H1 (cell line): ENCODE measurements around the gene ALAS1. TPM values are rescaled to one million over a fixed set of nuclear protein-coding genes. Genes with fewer than 3 reads are reported as not detected.

Source experiments
- CTCF ChIA-PET: fragments of 300-600 bp; sonication (Branson Sonifier 250); formaldehyde crosslinking; loops from one replicate; lab custom pipeline; 2021; ENCODE audit not compliant: partially characterized antibody; lab: Charles Lee
- POLR2A ChIA-PET: fragments of 300-600 bp; sonication (Branson Sonifier 250); formaldehyde crosslinking; loops from one replicate; lab custom pipeline; 2021; ENCODE audit warnings: inconsistent platforms; ENCODE audit not compliant: partially characterized antibody; lab: Charles Lee
- DNase-seq, 2 experiments: peaks; one replicate each; pipeline versions ENCODE4 v3.0.0 to v3.0.0-alpha.2; 2010 to 2022; ENCODE audit warnings: low spot score in 2 of 2, low read depth in 1 of 2, mixed read lengths in 1 of 2
- FAIRE-seq: peaks from 2 replicates; lab custom pipeline; 2011; peaks lifted over from hg19 to GRCh38; lab: Jason Lieb, UNC
- H2AFZ ChIP-seq: 2 replicates; pipeline ENCODE4 v1.8.1; 2012; ENCODE audit warnings: low read length, inconsistent platforms
- H2AK5ac ChIP-seq: 2 replicates; pipeline ENCODE4 v1.6.1; 2013; ENCODE audit warnings: low read depth, low read length
- H2BK120ac ChIP-seq: replicated peaks from 2 replicates; pipeline ENCODE3; 2013; ENCODE audit warnings: low read depth, low read length, inconsistent platforms
- H2BK12ac ChIP-seq: 2 replicates; pipeline ENCODE4 v1.6.1; 2013; ENCODE audit warnings: low read depth, low read length
- H2BK15ac ChIP-seq: 2 replicates; pipeline ENCODE4 v1.6.1; 2013; ENCODE audit warnings: low read length
- H2BK20ac ChIP-seq: 2 replicates; pipeline ENCODE4 v1.6.1; 2013; ENCODE audit warnings: low read length
- H2BK5ac ChIP-seq: 2 replicates; pipeline ENCODE4 v1.6.1; 2013; ENCODE audit warnings: low read depth, low read length
- H3K14ac ChIP-seq: 2 replicates; pipeline ENCODE4 v1.6.1; 2013; ENCODE audit warnings: inconsistent platforms; ENCODE audit not compliant: insufficient read length
- H3K18ac ChIP-seq: 2 replicates; pipeline ENCODE4 v1.6.1; 2013; ENCODE audit warnings: low read length; ENCODE audit errors: extremely low read depth
- H3K23ac ChIP-seq: 2 replicates; pipeline ENCODE4 v1.6.1; 2013; ENCODE audit warnings: inconsistent platforms; ENCODE audit not compliant: insufficient read length
- H3K23me2 ChIP-seq: 2 replicates; pipeline ENCODE4 v1.6.1; 2013; ENCODE audit warnings: low read depth, low read length
- H3K27ac ChIP-seq: 2 replicates; pipeline ENCODE4 v1.6.1; 2011; ENCODE audit warnings: low read depth, low read length, inconsistent platforms
- H3K27me3 ChIP-seq, 4 experiments: replicated peaks in 1 of 4; 1 replicate in 1 of 4; 2 replicates in 3 of 4; pipeline versions ENCODE4 v1.6.1 to v1.8.1; 2011 to 2013; ENCODE audit warnings: low read length in 3 of 4, mild to moderate bottlenecking in 3 of 4, inconsistent platforms in 2 of 4, mixed read lengths in 2 of 4, moderate library complexity in 1 of 4; ENCODE audit not compliant: control insufficient read depth in 3 of 4, insufficient read depth in 3 of 4; ENCODE audit errors: extremely low read depth in 1 of 4
- H3K36me3 ChIP-seq, 4 experiments: 2 replicates each; pipeline versions ENCODE4 v1.6.1 to v1.8.1; 2011 to 2013; ENCODE audit warnings: mild to moderate bottlenecking in 4 of 4, low read length in 3 of 4, moderate library complexity in 2 of 4, control low read depth in 1 of 4, inconsistent platforms in 1 of 4; ENCODE audit not compliant: insufficient read depth in 4 of 4, control insufficient read depth in 2 of 4
- H3K4ac ChIP-seq: replicated peaks from 2 replicates; pipeline ENCODE3; 2013; ENCODE audit warnings: low read length, low read depth, mixed read lengths, inconsistent platforms; ENCODE audit not compliant: insufficient read length
- H3K4me1 ChIP-seq, 4 experiments: replicated peaks in 1 of 4; 1 replicate in 1 of 4; 2 replicates in 3 of 4; pipeline versions ENCODE4 v1.6.1 to v1.8.1; 2011 to 2013; ENCODE audit warnings: low read length in 3 of 4, inconsistent platforms in 2 of 4, mixed read lengths in 1 of 4; ENCODE audit not compliant: insufficient read depth in 4 of 4, control insufficient read depth in 3 of 4
- H3K4me2 ChIP-seq, 2 experiments: 2 replicates each; pipeline versions ENCODE4 v1.6.1 to v1.8.1; 2011 to 2013; ENCODE audit warnings: low read depth in 2 of 2, low read length in 2 of 2, control low read depth in 1 of 2, inconsistent platforms in 1 of 2, mild to moderate bottlenecking in 1 of 2; ENCODE audit not compliant: insufficient read depth in 1 of 2
- H3K4me3 ChIP-seq, 4 experiments: fragments of 200-600, 300-600 bp in 1 of 4; sonication (generic), shearing (Covaris generic), sonication (Bioruptor Twin) in 1 of 4; 2 replicates each; pipeline versions ENCODE4 v1.5.1 to v1.8.1; 2011 to 2016; ENCODE audit warnings: low read length in 4 of 4, low read depth in 3 of 4, control low read depth in 2 of 4, inconsistent platforms in 2 of 4, mild to moderate bottlenecking in 2 of 4, mixed read lengths in 1 of 4, moderate library complexity in 1 of 4; ENCODE audit not compliant: insufficient read depth in 2 of 4; ENCODE audit errors: extremely low read depth in 1 of 4
- H3K56ac ChIP-seq: replicated peaks from 2 replicates; pipeline ENCODE3; 2013; ENCODE audit warnings: low read depth, mild to moderate bottlenecking, mixed read lengths, low read length, inconsistent platforms; ENCODE audit not compliant: insufficient read length
- H3K79me1 ChIP-seq: 2 replicates; pipeline ENCODE4 v1.6.1; 2013; ENCODE audit warnings: low read depth, low read length, control low read depth
- H3K79me2 ChIP-seq, 2 experiments: 2 replicates each; pipeline versions ENCODE4 v1.6.1 to v1.8.1; 2012 to 2013; ENCODE audit warnings: low read length in 2 of 2, mild to moderate bottlenecking in 2 of 2, inconsistent platforms in 1 of 2; ENCODE audit not compliant: insufficient read depth in 2 of 2, control insufficient read depth in 1 of 2
- H3K9ac ChIP-seq, 4 experiments: replicated peaks in 1 of 4; 1 replicate in 1 of 4; 2 replicates in 3 of 4; pipeline versions ENCODE4 v1.6.1 to v1.8.1; 2011 to 2013; ENCODE audit warnings: low read depth in 3 of 4, low read length in 3 of 4, control low read depth in 2 of 4, mild to moderate bottlenecking in 2 of 4, moderate library complexity in 2 of 4, inconsistent platforms in 1 of 4; ENCODE audit errors: extremely low read depth in 1 of 4
- H3K9me3 ChIP-seq, 2 experiments: 2 replicates each; pipeline versions ENCODE4 v1.6.1 to v1.8.1; 2012 to 2013; ENCODE audit warnings: mild to moderate bottlenecking in 2 of 2, moderate library complexity in 2 of 2, control low read depth in 1 of 2, inconsistent platforms in 1 of 2, low read depth in 1 of 2, low read length in 1 of 2, mixed read lengths in 1 of 2; ENCODE audit not compliant: insufficient read depth in 2 of 2
- H4K20me1 ChIP-seq, 2 experiments: replicated peaks in 1 of 2; 2 replicates each; pipeline versions ENCODE3 to v1.8.1; 2011 to 2013; ENCODE audit warnings: inconsistent platforms in 2 of 2, low read length in 2 of 2, mild to moderate bottlenecking in 1 of 2; ENCODE audit not compliant: insufficient read depth in 2 of 2, control insufficient read depth in 1 of 2
- H4K5ac ChIP-seq: 2 replicates; pipeline ENCODE4 v1.6.1; 2013; ENCODE audit warnings: low read length, low read depth, mixed read lengths, inconsistent platforms; ENCODE audit not compliant: insufficient read length
- H4K8ac ChIP-seq: 2 replicates; pipeline ENCODE4 v1.8.0; 2013; ENCODE audit warnings: mild to moderate bottlenecking, moderate library complexity, low read length, inconsistent platforms; ENCODE audit not compliant: insufficient read depth; ENCODE audit errors: extremely low read depth
- H4K91ac ChIP-seq: replicated peaks from 2 replicates; pipeline ENCODE3; 2013; ENCODE audit warnings: low read length, mixed read lengths, inconsistent platforms; ENCODE audit not compliant: insufficient read length
- CHD7 ChIP-seq: fragments of 300-600 bp; sonication (generic); IDR thresholded peaks from 2 replicates; pipeline ENCODE4 v1.7.1; 2012; ENCODE audit warnings: low read length, moderate library complexity, mild to moderate bottlenecking, inconsistent platforms; ENCODE audit not compliant: insufficient replicate concordance
- polyA plus RNA-seq, 7 experiments: library from polyadenylated mRNA; depleted of rRNA in 3 of 7; stranded (reverse) in 5 of 7; unstranded in 2 of 7; fragments of >200 nt in 5 of 7; fragments of 200-250 nt in 2 of 7; gene quantifications; 1 replicate in 5 of 7; 2 replicates in 1 of 7; 4 replicates in 1 of 7; pipeline versions ENCODE4 v1.2.1 to v1.2.3, GENCODE V29; 2011 to 2013; ENCODE audit warnings: missing spikeins in 2 of 7, mixed read lengths in 2 of 7
- total RNA-seq: library from RNA; stranded (reverse); fragmentation: NEBNext Ultra II Directional; extraction: Animal tissue kit (Norgen Biotek cat#: 25700); gene quantifications from 2 replicates; pipeline ENCODE4 v1.2.1, GENCODE V29; 2021

ALAS1 gene
- total and polyA plus RNA-seq, 2 of the 8 experiments (the other 6 are each of a cell fraction or from before 2014, with no cell fraction given), result 45.9 to 84.4 TPM

- Histone ChIP-seq H3K27me3 (no peaks in the 10 kb centered on the region), H2AFZ (no peak overlapping the region), H3K4ac (no peak overlapping the region), H2BK12ac (no peak overlapping the region), H4K91ac (no peak overlapping the region), H3K23me2 (no peaks in the 10 kb centered on the region), H3K9ac (no peak overlapping the region), H3K79me1 (no peaks in the 10 kb centered on the region), H3K56ac (no peak overlapping the region), H3K4me3 (no peak overlapping the region), H2AK5ac (no peak overlapping the region), H2BK5ac (no peak overlapping the region), H4K8ac (no peak overlapping the region), H3K14ac (no peak overlapping the region), H2BK15ac (no peak overlapping the region), H2BK20ac (no peak overlapping the region), H3K79me2 (no peaks in the 10 kb centered on the region), H3K36me3 (peaks cover 13 to 63% (median 50%) of the 10 kb centered on the region in 4 experiments; a peak in 7 of 8 replicates), H4K20me1 (peaks cover 0 to 7% of the 10 kb centered on the region in 2 experiments), H4K5ac (no peak overlapping the region), H3K9me3 (no peaks in the 10 kb centered on the region), H2BK120ac (no peak overlapping the region), H3K4me1 (no peaks in the 10 kb centered on the region; a peak in 1 of 7 replicates), H3K18ac (no peak overlapping the region), H3K23ac (no peak overlapping the region), H3K4me2 (no peak overlapping the region), H3K27ac (no peak overlapping the region)
- ChIA-PET CTCF (interaction anchor here (1.2 to 20.4 kb wide), 3 partner anchors 12 to 127 kb away, joined by 3 to 336 read pairs (median 4); partner anchors contain the start of genes TLR9 and TWF2), POLR2A (no interaction called here)
- FAIRE-seq (no peak), DNase-seq (no peak)
- TF ChIP-seq CHD7, result no peak
These were observed 15.9 kb downstream of the ALAS1 start for GRCh38 chr3:52213901-52214300.
